Activated CD4-positive, alpha-beta T cell treated with anti-CD3 and anti-CD28 coated beads, Interleukin-2, amount 50 U/mL, for 48 hours (primary cell): ENCODE results near the gene NPPA.
"Not testable (repeated sequence)": the region's sequence is repeated elsewhere in the genome, so short reads cannot be mapped to it uniquely, and the experiment has no call there.

Source experiments
- DNase-seq, 2 experiments: peaks; one replicate each; pipeline ENCODE4 v3.0.0-alpha.2; 2020

Gene NPPA

DNA sequence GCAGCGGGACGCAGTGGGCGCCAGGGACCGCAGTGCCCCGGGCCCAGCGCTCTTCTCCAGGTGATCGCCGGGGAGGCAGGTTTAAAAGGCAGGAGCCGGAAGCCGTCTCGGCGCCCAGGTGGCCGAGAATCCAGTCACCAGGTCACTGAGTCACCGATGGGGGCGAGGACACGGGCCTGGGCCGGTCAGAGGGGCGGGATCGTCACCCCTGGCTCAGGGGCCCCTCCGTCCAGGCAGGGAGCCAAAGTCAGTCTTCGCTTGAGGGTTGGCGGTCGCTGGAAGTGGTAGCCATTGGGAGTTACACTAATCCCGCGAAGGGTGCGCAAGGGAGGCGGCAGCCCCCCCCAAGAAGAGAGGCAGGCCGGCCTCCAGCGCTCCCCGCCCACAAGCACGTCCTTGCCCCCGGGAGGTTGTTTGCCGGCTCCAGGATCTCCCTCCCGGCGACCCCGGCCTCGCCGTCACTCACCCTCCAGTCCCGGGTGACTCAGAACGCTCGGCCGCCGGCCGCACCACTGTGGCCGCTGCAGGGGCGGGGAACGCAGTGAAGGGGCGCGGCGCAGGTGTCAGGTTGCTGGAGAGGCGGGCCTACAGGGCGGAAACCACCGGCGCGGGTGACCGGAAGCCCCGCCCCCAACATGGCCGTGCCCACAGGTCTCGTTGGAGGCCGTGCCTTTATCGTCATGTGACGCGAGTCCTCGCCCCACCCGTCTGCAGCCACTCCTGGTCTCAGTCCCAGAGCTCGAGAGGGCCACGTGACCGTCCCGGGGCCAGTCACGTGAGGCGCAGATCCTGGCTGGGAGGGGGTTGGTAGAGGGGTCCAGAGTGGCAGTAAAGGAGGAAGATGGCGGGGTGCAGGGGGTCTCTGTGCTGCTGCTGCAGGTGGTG, 41.9 kb downstream of the NPPA start, which contains the start of the genes CLCN6 and MTHFR:
Gene CLCN6, plus strand, starts transcription at position 770 of the 885 bp plus-strand sequence. Its CDS starts 72 bp downstream, at position 842.
Gene MTHFR, minus strand, starts transcription at position 543 of the 885 bp plus-strand sequence. CDS start 2,848 bp downstream, outside the sequence.
- DNase-seq: peak; percentile 98 to 99

- peak; percentile 29 to 52 for DNase-seq
These were observed 42.7 kb downstream of the NPPA start for GRCh38 chr1:11804666-11805421.

- DNase-seq: not testable (repeated sequence)
These were observed 43.5 kb downstream of the NPPA start for GRCh38 chr1:11803924-11804665.

DNA sequence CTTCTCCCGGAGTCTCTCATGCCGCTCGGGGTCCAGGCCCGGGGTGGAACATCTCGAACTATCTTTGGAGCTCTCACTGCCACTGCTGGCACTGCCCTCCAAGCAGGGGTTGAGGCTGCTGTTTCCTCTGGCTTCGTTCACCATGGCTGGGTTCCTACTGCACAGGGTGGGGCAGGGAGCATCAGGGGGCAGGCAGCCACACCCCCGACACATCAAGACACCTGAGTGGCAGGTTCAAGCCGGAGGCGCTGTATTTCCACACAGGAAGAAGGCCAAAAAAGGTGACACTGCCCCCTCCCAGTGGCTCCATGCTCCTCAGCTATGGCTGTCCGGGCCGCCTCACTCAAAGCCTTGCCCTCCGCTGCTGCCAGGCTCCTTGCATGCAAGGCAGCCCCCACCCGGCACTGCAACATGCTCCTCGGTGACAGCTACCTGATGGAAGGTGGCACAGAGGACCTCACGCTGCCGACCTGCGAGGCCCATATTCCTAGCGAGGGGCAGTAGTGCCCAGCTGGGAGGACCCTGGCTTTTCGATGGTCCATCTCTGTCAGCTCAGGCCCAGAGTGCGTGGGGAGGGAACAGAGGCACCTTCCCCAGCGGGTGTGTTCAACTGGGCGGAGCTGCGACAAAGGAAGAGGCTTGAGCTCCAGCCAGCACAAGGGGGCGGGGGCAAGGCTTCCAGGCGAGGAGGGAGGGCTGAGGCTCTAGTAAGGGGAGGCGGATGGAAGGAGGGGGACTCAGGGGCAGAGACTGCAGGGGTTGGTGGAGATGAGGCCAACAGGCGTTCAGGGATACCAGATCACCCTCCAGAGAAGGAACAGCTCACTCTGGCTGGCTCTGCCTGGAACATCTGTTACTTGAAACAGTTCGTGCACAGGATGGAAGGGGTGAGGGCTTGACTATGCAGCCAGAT, 44.4 kb downstream of the NPPA start:
- DNase-seq: peak; percentile 72 to 78

- DNase-seq: no peak
These were observed 45.0 kb downstream of the NPPA start for GRCh38 chr1:11802616-11802972.

GRCh38 chr1:11800756-11801433, 46.7 kb downstream of the NPPA start:
- DNase-seq: no peak

- DNase-seq: no peak
These were observed 47.2 kb downstream of the NPPA start for GRCh38 chr1:11800391-11800755.

- no peak for DNase-seq
These were observed 47.7 kb downstream of the NPPA start for GRCh38 chr1:11799896-11800295.

GRCh38 chr1:11799099-11799498, 48.5 kb downstream of the NPPA start:
- no peak for DNase-seq

DNA sequence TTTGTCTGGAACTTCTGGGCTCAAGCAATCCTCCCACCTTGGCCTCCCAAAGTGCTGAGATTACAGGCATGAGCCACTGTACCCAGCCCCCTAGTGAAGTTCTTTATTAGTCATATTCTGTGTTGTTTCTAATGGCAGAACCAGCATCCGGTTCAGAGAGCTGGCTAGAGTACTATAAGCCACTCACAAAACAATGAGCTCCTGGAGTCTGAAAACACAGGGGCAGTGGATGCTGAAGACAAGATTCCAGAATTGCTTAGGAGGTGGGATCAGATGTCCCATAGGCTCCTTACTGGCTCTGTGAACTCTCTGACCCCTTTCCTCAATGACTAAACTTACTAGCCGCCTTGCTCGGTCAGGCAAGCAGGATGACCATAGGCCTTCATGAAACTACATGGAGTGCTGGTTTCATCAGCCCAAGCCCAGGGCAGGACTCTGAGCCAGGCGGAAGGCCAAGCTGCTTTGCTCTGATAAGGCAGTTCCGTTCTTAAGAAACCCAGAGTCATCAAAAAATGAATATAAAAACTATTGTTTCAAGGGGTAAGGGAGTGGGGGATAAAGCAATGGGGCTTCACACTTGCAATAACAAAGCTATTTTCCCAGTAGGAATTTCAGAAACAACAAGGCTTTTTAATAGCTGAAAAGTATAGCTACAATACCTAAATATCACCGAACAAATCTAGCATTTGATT, 49.9 kb downstream of the NPPA start:
- no peak for DNase-seq

DNA sequence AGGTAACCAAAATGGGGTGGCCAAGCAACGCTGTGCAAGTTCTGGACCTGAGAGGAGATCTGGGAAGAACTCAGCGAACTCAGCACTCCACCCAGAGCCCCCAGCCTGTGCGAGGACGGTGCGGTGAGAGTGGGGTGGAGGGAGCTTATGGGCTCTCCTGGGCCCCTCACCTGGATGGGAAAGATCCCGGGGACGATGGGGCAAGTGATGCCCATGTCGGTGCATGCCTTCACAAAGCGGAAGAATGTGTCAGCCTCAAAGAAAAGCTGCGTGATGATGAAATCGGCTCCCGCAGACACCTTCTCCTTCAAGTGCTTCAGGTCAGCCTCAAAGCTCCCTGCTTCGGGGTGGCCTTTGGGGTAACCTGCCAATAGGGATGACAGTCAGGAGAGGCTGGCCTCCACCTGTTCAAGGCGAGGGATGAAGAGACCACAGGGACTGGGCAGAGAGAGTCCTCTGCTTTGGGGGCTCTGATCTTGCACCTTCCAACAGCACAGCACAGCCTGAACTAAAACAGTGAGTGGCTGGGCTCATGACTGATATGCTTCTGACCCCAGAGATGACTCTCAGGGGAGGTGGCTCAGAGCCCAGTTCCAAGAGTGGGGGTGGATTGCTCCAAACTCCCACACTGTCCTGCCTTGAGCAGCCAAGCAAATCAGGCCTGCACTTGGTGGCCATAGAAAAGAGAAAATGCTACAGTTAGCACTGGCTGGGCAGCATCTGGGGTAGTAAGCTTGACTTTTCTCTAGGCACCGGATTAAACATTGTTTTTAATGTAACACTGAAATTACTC, 51.4 kb downstream of the NPPA start:
- no peak for DNase-seq
